Right forelimb (tissue), 1 donor: ENCODE results near the gene TBX1.

Source experiments
- DNase-seq: peaks from one replicate; pipeline ENCODE4 v3.0.0-alpha.2; 2018

The TBX1 gene

DNA sequence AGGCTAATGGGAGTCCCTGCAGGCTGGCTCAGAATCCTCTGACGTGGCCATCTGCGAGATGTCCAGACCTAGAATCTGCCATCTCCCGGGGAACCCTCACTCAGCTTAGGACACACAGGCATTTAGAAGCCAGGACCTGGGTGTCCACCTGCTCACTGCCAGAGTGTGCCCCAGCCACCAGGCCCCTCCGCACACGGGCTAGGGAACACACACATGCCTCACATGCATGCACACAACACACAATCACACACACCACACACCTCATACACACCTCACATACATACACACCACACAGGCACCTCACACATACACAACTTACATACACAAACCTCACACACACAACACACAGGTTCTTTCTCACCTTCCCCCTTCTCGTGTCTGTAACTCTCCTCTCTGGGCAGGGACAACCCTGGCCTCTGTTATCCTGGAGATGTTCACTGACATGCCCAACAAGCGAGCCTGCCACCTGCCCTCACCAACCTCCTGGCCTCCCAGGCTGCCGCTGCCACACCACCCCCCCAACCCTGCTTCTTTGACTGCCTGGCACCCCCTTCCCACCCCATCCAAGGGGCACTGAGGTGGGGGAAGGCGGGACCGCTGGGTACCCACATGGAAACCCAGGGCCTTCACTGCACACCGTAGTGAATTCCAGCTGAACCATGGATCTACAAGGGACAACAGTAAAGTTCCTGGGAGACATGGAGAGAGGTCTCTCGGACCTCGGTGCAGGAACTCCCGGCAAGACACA is 56.0 kb downstream of the TBX1 start:
- no peak for DNase-seq
